Measurements from ENCODE around the gene GALNT17. TPM values are rescaled to one million over a fixed set of nuclear protein-coding genes. Genes with fewer than 3 reads are reported as not detected.

The GALNT17 gene
- total RNA-seq, 4 donors from 2014 or later = 51.1 to 95.6 (median 69.8) TPM

DNA sequence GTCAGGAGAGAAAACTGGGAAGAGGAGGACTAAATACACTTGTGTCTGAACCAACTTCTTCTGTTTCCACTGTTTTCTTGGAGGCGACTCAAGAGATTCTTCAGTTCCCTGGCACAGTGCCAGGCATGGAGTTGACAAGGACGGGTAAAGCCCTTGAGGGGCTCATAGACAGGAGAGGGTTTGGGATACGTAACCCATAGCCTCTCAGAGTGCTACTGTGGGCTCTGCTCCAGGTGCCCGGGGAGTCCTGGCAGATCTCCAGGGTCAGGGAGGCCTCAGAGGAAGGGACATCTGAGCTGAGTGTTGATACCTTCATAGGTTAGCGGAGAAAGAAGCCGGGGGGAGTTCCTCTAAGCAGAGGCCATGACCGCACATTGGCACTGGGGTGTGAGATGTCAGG is 42.0 kb downstream of the GALNT17 start:
- Histone ChIP-seq H3K27me3 (no peaks in the 10 kb centered on the region), H3K27ac (replicated peaks in 1 of 4) (no peak overlapping the region), H3K36me3 (no peaks in the 10 kb centered on the region), H3K4me1 (peaks cover 0 to 15% (median 14%) of the 10 kb centered on the region in 4 donors), H3K9me3 (peaks cover 0 to 15% (median 0%) of the 10 kb centered on the region in 4 donors), H3K4me3 (no peak overlapping the region)
- WGBS = 68% methylated on average over 7 of the region's 7 CpGs
- TF ChIP-seq EP300 (IDR thresholded peaks at IDR 0.05) = no peak
- TF ChIP-seq, protein P1, sequence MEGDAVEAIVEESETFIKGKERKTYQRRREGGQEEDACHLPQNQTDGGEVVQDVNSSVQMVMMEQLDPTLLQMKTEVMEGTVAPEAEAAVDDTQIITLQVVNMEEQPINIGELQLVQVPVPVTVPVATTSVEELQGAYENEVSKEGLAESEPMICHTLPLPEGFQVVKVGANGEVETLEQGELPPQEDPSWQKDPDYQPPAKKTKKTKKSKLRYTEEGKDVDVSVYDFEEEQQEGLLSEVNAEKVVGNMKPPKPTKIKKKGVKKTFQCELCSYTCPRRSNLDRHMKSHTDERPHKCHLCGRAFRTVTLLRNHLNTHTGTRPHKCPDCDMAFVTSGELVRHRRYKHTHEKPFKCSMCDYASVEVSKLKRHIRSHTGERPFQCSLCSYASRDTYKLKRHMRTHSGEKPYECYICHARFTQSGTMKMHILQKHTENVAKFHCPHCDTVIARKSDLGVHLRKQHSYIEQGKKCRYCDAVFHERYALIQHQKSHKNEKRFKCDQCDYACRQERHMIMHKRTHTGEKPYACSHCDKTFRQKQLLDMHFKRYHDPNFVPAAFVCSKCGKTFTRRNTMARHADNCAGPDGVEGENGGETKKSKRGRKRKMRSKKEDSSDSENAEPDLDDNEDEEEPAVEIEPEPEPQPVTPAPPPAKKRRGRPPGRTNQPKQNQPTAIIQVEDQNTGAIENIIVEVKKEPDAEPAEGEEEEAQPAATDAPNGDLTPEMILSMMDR (IDR thresholded peaks at IDR 0.05) = no peak
- TF ChIP-seq POLR2A (IDR thresholded peaks at IDR 0.05; ENCODE audit: low read depth) = no peak
- no peak for TF ChIP-seq POLR2AphosphoS5 (IDR thresholded peaks at IDR 0.05)
- intact Hi-C loops (cut with DNase I) = no loop called here
- DNase-seq (ENCODE audit: extremely low spot score) = no peak

DNA sequence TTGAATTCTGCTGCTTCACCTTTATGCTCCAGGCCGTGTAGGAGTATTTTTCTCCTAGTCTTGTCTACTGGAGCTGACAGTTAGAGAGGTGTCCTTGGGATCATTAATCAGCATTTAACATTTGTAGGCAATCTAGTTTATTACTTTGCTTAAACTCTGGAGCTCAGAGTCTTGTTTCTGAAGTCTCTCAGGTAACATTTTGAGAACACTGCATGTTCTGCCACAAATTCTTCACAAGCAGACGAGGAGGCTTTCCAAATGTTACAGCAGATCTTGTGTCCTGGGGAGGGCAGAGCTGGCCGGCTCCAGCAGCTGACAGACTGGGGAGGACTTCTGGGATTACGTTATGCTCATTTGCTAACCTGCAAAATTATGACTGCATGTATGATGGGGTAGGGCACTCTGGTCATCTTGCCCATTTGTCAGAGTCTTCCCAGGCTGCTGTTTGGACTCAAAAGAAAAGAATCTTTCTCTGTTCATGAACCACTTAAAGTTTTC is 50.5 kb downstream of the GALNT17 start:
- H3K4me3 ChIP-seq = no peak overlapping the region
- H3K4me1 ChIP-seq = peaks cover 0 to 28% (median 18%) of the 10 kb centered on the region in 4 donors
- H3K27ac ChIP-seq (replicated peaks in 1 of 4) = peak overlapping the region in 1 of 4 donors; percentile 13
- no peaks in the 10 kb centered on the region for H3K27me3 ChIP-seq
- no peaks in the 10 kb centered on the region for H3K36me3 ChIP-seq
- TF ChIP-seq POLR2AphosphoS5 (IDR thresholded peaks at IDR 0.05) (no peak), POLR2A (IDR thresholded peaks at IDR 0.05; ENCODE audit: low read depth) (no peak), EP300 (IDR thresholded peaks at IDR 0.05) (no peak)
- TF ChIP-seq, protein P1 (IDR thresholded peaks at IDR 0.05) = no peak
- WGBS = 36% methylated on average over 4 of the region's 4 CpGs
- intact Hi-C loops (cut with DNase I) = no loop called here
- peaks cover 0 to 9% (median 0%) of the 10 kb centered on the region in 4 donors for H3K9me3 ChIP-seq
- DNase-seq (ENCODE audit: extremely low spot score) = no peak

DNA sequence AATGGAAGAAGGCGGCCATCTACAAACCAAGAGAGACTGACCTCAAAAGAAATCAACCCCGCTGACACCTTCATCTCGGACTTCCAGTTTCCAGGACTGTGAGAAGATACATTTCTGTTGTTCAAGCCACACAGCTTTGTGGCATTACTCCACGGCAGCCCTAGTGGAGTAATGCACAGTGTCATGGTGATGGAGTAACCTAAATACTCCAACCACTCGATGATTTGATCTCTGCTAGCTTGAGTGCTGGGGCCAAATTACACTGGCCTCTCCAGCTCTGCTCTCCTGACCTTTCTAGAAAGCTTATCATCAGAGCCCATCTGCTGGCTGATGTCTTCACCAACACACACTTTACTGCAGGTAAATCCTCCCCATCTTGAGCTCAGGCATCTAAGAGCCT is 52.2 kb downstream of the GALNT17 start:
- no peak for DNase-seq (ENCODE audit: extremely low spot score)
- no peak overlapping the region for H3K4me3 ChIP-seq
- peaks cover 0 to 28% (median 18%) of the 10 kb centered on the region in 4 donors for H3K4me1 ChIP-seq
- TF ChIP-seq POLR2AphosphoS5 (IDR thresholded peaks at IDR 0.05) = no peak
- TF ChIP-seq EP300 (IDR thresholded peaks at IDR 0.05) = no peak
- TF ChIP-seq, protein P1 (IDR thresholded peaks at IDR 0.05) = no peak
- no peak for TF ChIP-seq POLR2A (IDR thresholded peaks at IDR 0.05; ENCODE audit: low read depth)
- WGBS = 85% methylated on average over 5 of the region's 5 CpGs
- H3K27ac ChIP-seq (replicated peaks in 1 of 4) = no peak overlapping the region
- no peaks in the 10 kb centered on the region for H3K27me3 ChIP-seq
- H3K9me3 ChIP-seq = no peaks in the 10 kb centered on the region
- no peaks in the 10 kb centered on the region for H3K36me3 ChIP-seq
- intact Hi-C loops (cut with DNase I) = no loop called here

DNA sequence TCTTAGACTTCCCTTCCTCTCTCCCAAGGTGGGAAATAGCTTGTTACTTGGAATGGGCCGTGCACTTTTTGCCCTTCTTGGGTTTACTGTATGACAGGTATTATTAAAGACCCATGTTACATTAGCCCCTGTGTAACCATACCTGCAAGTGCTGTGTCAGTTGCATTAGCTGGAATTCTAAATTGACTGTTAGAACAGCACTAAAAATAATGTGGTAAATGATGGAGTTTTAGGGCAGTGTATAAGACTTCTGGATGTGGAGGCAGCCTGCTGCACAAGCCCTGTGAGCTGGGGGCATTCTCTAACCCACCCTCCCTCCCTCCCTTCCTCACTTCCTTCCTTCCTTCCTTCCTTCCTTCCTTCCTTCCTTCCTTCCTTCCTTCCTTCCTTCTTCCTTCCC is 52.7 kb downstream of the GALNT17 start:
- H3K36me3 ChIP-seq = no peaks in the 10 kb centered on the region
- H3K9me3 ChIP-seq = no peaks in the 10 kb centered on the region
- no peak for DNase-seq (ENCODE audit: extremely low spot score)
- intact Hi-C loops (cut with DNase I) = no loop called here
- no peak overlapping the region for H3K27ac ChIP-seq (replicated peaks in 1 of 4)
- H3K4me1 ChIP-seq = peaks cover 0 to 28% (median 18%) of the 10 kb centered on the region in 4 donors
- H3K4me3 ChIP-seq = no peak overlapping the region
- H3K27me3 ChIP-seq = no peaks in the 10 kb centered on the region
- TF ChIP-seq, protein P1 (IDR thresholded peaks at IDR 0.05) = no peak
- 88% methylated on average over 1 of the region's 1 CpG for WGBS

DNA sequence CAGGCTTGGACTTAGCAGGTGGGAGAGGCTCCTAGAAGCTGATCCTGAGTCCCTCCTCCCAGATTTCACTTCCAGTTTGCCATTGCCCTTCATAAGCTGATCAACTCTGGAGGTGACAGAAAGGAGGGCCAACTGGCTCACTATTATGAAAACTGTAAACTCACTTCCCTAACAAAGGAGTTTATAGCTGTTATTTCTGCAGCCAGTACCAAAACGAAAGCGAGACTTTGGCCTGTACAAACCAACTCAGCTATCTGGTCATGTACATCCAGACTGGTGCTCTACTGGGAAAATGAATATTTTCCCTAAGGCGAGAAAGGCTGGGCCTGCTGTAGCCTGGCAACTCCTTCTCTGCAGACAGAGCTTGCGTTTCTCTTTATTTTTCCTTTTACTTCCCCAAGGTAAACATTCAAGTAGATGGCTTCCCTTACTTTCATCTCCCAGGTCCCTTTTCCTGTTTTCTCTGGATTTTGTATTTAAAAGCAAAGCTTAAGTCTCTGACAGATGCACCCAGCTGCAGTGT is 54.7 kb downstream of the GALNT17 start:
- no peak overlapping the region for H3K4me3 ChIP-seq
- no peaks in the 10 kb centered on the region for H3K36me3 ChIP-seq
- intact Hi-C loops (cut with DNase I) = no loop called here
- H3K4me1 ChIP-seq = peaks cover 0 to 28% (median 18%) of the 10 kb centered on the region in 4 donors
- H3K9me3 ChIP-seq = no peaks in the 10 kb centered on the region
- no peak for DNase-seq (ENCODE audit: extremely low spot score)
- WGBS = 57% methylated on average over 4 of the region's 4 CpGs
- TF ChIP-seq, protein P1 (IDR thresholded peaks at IDR 0.05) = no peak
- peak overlapping the region in 2 of 4 donors; percentile 3 to 10 for H3K27ac ChIP-seq (replicated peaks in 1 of 4)
- H3K27me3 ChIP-seq = no peaks in the 10 kb centered on the region

Measured in esophagus muscularis mucosa (tissue), 4 donors.